Muscle layer of duodenum (tissue), 2 donors: Measurements from ENCODE around the gene MUC20.
"Not testable (repeated sequence)": the region's sequence is repeated elsewhere in the genome, so short reads cannot be mapped to it uniquely, and the experiment has no call there.

ENCODE experiments used
- H3K27ac ChIP-seq: one replicate; pipeline ENCODE4 v1.7.0; 2013; ENCODE audit warnings: mild to moderate bottlenecking, low read length
- H3K27me3 ChIP-seq: one replicate; pipeline ENCODE4 v1.7.0; 2013; ENCODE audit warnings: low read depth, mild to moderate bottlenecking, control low read depth, low read length
- H3K36me3 ChIP-seq, 2 donors: one replicate each; pipeline ENCODE4 v1.7.0; 2013; ENCODE audit warnings: low read length in 2 of 2, control low read depth in 1 of 2, mild to moderate bottlenecking in 1 of 2; ENCODE audit not compliant: insufficient read depth in 2 of 2, control insufficient read depth in 1 of 2
- H3K4me1 ChIP-seq, 2 donors: one replicate each; pipeline ENCODE4 v1.7.0; 2013; ENCODE audit warnings: low read length in 2 of 2, mild to moderate bottlenecking in 2 of 2, control low read depth in 1 of 2, moderate library complexity in 1 of 2; ENCODE audit not compliant: insufficient read depth in 2 of 2, control insufficient read depth in 1 of 2
- H3K4me3 ChIP-seq, 2 donors: one replicate each; pipeline ENCODE4 v1.7.0; 2013; ENCODE audit warnings: low read length in 2 of 2, low read depth in 1 of 2, mild to moderate bottlenecking in 1 of 2
- H3K9me3 ChIP-seq, 2 donors: one replicate each; pipeline ENCODE4 v1.7.0; 2013; ENCODE audit warnings: low read length in 2 of 2, control low read depth in 1 of 2, mild to moderate bottlenecking in 1 of 2; ENCODE audit not compliant: control insufficient read depth in 1 of 2
- donor health status: healthy.

MUC20 gene

GRCh38 chr3:195720831-195721506 is at the start of gene MUC20:
MUC20 (plus strand) TSS chr3:195720978; CDS start chr3:195721008, 30 bp downstream.
- H3K9me3 ChIP-seq, H3K4me1 ChIP-seq, H3K36me3 ChIP-seq, H3K4me3 ChIP-seq, H3K27me3 ChIP-seq, H3K27ac ChIP-seq: not testable (repeated sequence)

- not testable (repeated sequence) for H3K9me3 ChIP-seq, H3K4me1 ChIP-seq, H3K27me3 ChIP-seq, H3K4me3 ChIP-seq, H3K27ac ChIP-seq
- peaks cover 10 to 20% of the 10 kb centered on the region in 2 donors for H3K36me3 ChIP-seq
These were observed 49.5 kb upstream of the MUC20 start for GRCh38 chr3:195671283-195671682.

GRCh38 chr3:195673711-195674110 is 47.1 kb upstream of the MUC20 start:
- H3K4me3 ChIP-seq, H3K9me3 ChIP-seq, H3K4me1 ChIP-seq, H3K27ac ChIP-seq, H3K27me3 ChIP-seq: not testable (repeated sequence)
- peaks cover 10 to 27% of the 10 kb centered on the region in 2 donors for H3K36me3 ChIP-seq

GRCh38 chr3:195678391-195679015 is 42.3 kb upstream of the MUC20 start:
- H3K4me3 ChIP-seq, H3K27me3 ChIP-seq, H3K9me3 ChIP-seq, H3K27ac ChIP-seq, H3K4me1 ChIP-seq: not testable (repeated sequence)
- peaks cover 7 to 20% of the 10 kb centered on the region in 2 donors for H3K36me3 ChIP-seq

- not testable (repeated sequence) for H3K4me1 ChIP-seq
These were observed 40.1 kb upstream of the MUC20 start for GRCh38 chr3:195680690-195681089.

GRCh38 chr3:195681458-195682103 is 39.2 kb upstream of the MUC20 start:
- H3K27ac ChIP-seq, H3K4me3 ChIP-seq, H3K27me3 ChIP-seq, H3K4me1 ChIP-seq, H3K9me3 ChIP-seq: not testable (repeated sequence)
- peaks cover 6 to 17% of the 10 kb centered on the region in 2 donors for H3K36me3 ChIP-seq

More at GRCh38 chr3:195680690-195681089, 40.1 kb upstream of the MUC20 start:
- peaks cover 6 to 17% of the 10 kb centered on the region in 2 donors for H3K36me3 ChIP-seq
- not testable (repeated sequence) for H3K9me3 ChIP-seq, H3K27me3 ChIP-seq, H3K27ac ChIP-seq, H3K4me3 ChIP-seq

GRCh38 chr3:195682104-195682742 is 38.6 kb upstream of the MUC20 start:
- H3K27ac ChIP-seq, H3K9me3 ChIP-seq, H3K4me1 ChIP-seq, H3K27me3 ChIP-seq, H3K4me3 ChIP-seq: not testable (repeated sequence)
- peaks cover 6 to 17% of the 10 kb centered on the region in 2 donors for H3K36me3 ChIP-seq

GRCh38 chr3:195683722-195684526 is 36.9 kb upstream of the MUC20 start:
- H3K9me3 ChIP-seq, H3K4me1 ChIP-seq, H3K4me3 ChIP-seq, H3K27me3 ChIP-seq, H3K36me3 ChIP-seq, H3K27ac ChIP-seq: not testable (repeated sequence)

GRCh38 chr3:195684527-195685257 is 36.1 kb upstream of the MUC20 start:
- not testable (repeated sequence) for H3K9me3 ChIP-seq, H3K27me3 ChIP-seq, H3K36me3 ChIP-seq, H3K4me3 ChIP-seq, H3K27ac ChIP-seq
- H3K4me1 ChIP-seq = peaks cover 0 to 13% of the 10 kb centered on the region in 2 donors

- not testable (repeated sequence) for H3K36me3 ChIP-seq, H3K4me3 ChIP-seq, H3K27me3 ChIP-seq, H3K27ac ChIP-seq, H3K9me3 ChIP-seq
- H3K4me1 ChIP-seq = peaks cover 0 to 13% of the 10 kb centered on the region in 2 donors
These were observed 34.1 kb upstream of the MUC20 start for GRCh38 chr3:195686537-195687208.
